ENCODE measurements around the gene JPH3. TPM values are rescaled to one million over a fixed set of nuclear protein-coding genes. Genes with fewer than 3 reads are reported as not detected.

Gene JPH3
- total RNA-seq, 1 experiment from 2014 or later, result 39.0 TPM

DNA sequence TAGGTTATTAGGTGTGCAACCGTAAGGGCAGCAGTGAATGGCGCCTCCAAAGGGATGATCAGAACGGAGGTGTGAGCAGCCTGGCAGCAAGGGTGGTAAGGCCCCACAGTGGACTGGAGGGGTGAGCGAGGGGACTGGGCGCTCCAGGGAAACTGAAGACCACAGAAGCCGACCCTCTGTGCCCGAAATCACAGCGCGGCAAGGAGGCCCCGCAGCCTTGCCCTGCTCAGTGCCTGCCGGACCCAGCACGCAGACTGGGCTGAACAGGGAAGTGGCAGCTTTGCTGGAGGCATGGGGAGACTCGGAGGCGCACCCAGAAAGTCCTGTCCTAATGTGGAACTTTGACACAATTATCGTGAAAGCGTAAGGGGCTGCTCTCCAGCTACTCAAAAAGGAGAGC is 125.0 kb downstream of the JPH3 start:
- CTCF ChIA-PET, result interaction anchor here (0.8 kb wide), 1 partner anchor 25 kb away, joined by 3 read pairs; no protein-coding TSS in a partner anchor
- Mint-ChIP-seq H3K9me3 (no peaks in the 10 kb centered on the region), H3K27me3 (ENCODE audit: low read depth) (no peaks in the 10 kb centered on the region), H3K27ac (0 out of 2 replicates have a peak overlapping the region, but pooled peaks have one; percentile 34), H3K36me3 (peaks cover 48% of the 10 kb centered on the region), H3K4me1 (no peaks in the 10 kb centered on the region), H3K4me3 (no peak overlapping the region)
- DNase-seq (ENCODE audit: low spot score), result no peak
- TF ChIP-seq SMAD3 (CRISPR knock-in tag; IDR thresholded peaks at IDR 0.05; ENCODE audit: borderline replicate concordance), result no peak
- TF ChIP-seq, protein P1, sequence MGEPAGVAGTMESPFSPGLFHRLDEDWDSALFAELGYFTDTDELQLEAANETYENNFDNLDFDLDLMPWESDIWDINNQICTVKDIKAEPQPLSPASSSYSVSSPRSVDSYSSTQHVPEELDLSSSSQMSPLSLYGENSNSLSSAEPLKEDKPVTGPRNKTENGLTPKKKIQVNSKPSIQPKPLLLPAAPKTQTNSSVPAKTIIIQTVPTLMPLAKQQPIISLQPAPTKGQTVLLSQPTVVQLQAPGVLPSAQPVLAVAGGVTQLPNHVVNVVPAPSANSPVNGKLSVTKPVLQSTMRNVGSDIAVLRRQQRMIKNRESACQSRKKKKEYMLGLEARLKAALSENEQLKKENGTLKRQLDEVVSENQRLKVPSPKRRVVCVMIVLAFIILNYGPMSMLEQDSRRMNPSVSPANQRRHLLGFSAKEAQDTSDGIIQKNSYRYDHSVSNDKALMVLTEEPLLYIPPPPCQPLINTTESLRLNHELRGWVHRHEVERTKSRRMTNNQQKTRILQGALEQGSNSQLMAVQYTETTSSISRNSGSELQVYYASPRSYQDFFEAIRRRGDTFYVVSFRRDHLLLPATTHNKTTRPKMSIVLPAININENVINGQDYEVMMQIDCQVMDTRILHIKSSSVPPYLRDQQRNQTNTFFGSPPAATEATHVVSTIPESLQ (CRISPR knock-in tag; IDR thresholded peaks at IDR 0.05), result no peak
- ATAC-seq, result no peak
- POLR2A ChIA-PET, result no interaction called here

DNA sequence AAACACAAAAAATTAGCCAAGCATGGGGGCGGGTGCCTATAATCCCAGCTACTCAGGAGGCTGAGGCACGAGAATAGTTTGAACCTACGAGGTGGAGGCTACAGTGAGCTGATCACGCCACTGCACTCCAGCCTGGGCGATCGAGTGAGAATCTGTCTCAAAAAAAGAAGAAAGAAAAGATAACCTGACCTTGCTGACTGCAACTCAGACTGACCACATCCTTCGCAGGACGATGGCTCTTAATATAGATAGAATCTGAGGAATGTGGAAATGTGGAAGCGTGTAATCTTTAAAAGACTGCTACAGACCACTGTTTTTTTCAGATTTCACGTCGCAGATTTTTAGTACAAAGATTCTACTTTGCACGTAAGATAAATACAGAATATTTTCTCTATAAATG is 125.7 kb downstream of the JPH3 start:
- ATAC-seq, result no peak
- Mint-ChIP-seq H3K27me3 (ENCODE audit: low read depth) (no peaks in the 10 kb centered on the region), H3K27ac (no peak overlapping the region), H3K36me3 (peaks cover 45% of the 10 kb centered on the region), H3K9me3 (no peaks in the 10 kb centered on the region), H3K4me3 (no peak overlapping the region), H3K4me1 (no peaks in the 10 kb centered on the region)
- ChIA-PET CTCF (no interaction called here), POLR2A (no interaction called here)
- no peak for TF ChIP-seq CREM (CRISPR knock-in tag; IDR thresholded peaks at IDR 0.05)
- TF ChIP-seq JUN (CRISPR knock-in tag; IDR thresholded peaks at IDR 0.05), result no peak
- no peak for TF ChIP-seq ZNF416 (CRISPR knock-in tag; IDR thresholded peaks at IDR 0.05)
- TF ChIP-seq JAZF1 (CRISPR knock-in tag; IDR thresholded peaks at IDR 0.05), result no peak
- TF ChIP-seq FOXP1 (CRISPR knock-in tag; IDR thresholded peaks at IDR 0.05; ENCODE audit: borderline replicate concordance), result no peak
- TF ChIP-seq ZNF423 (CRISPR knock-in tag; IDR thresholded peaks at IDR 0.05), result no peak
- no peak for TF ChIP-seq CBFB (CRISPR knock-in tag; IDR thresholded peaks at IDR 0.05; ENCODE audit: low read depth)
- DNase-seq (ENCODE audit: low spot score), result no peak

DNA sequence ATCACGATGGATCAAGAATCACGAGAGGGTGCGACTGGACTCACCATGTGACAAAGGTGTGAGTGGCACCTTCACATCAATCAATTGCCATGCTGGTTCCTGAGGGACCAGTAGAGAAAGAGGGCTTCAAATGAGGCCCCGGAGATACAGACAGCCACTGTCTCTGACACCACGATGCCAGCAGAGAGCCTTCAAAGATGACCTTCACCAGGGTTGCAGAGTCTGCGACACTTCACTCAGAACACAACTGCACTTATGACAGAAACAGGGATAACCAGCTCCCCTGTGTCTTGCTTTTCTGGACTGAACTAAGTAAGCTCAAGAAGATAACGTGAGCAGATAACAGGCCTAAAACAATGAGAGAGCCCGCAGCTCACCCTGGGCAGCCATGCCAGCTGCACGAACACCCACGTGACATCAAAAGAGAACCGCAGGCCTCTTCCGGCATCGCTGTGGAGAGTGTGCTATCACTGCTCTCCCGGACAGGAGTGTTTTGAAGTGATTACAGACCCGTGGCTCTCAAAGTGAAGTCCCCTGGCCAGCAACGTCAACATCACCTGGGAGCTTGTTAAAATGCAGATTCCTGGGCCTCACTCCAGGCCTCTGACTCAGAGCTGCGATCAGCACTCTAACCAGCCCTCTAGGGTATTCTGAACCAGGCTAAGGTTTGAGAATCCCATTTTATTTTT is 127.1 kb downstream of the JPH3 start:
- no peaks in the 10 kb centered on the region for H3K9me3 Mint-ChIP-seq
- ChIA-PET POLR2A (no interaction called here), CTCF (no interaction called here)
- H3K27ac Mint-ChIP-seq, result no peak overlapping the region
- H3K4me1 Mint-ChIP-seq, result no peaks in the 10 kb centered on the region
- H3K36me3 Mint-ChIP-seq, result peaks cover 40% of the 10 kb centered on the region
- no peak for DNase-seq (ENCODE audit: low spot score)
- no peaks in the 10 kb centered on the region for H3K27me3 Mint-ChIP-seq (ENCODE audit: low read depth)
- H3K4me3 Mint-ChIP-seq, result no peak overlapping the region
- no peak for ATAC-seq
- TF ChIP-seq, protein P2, sequence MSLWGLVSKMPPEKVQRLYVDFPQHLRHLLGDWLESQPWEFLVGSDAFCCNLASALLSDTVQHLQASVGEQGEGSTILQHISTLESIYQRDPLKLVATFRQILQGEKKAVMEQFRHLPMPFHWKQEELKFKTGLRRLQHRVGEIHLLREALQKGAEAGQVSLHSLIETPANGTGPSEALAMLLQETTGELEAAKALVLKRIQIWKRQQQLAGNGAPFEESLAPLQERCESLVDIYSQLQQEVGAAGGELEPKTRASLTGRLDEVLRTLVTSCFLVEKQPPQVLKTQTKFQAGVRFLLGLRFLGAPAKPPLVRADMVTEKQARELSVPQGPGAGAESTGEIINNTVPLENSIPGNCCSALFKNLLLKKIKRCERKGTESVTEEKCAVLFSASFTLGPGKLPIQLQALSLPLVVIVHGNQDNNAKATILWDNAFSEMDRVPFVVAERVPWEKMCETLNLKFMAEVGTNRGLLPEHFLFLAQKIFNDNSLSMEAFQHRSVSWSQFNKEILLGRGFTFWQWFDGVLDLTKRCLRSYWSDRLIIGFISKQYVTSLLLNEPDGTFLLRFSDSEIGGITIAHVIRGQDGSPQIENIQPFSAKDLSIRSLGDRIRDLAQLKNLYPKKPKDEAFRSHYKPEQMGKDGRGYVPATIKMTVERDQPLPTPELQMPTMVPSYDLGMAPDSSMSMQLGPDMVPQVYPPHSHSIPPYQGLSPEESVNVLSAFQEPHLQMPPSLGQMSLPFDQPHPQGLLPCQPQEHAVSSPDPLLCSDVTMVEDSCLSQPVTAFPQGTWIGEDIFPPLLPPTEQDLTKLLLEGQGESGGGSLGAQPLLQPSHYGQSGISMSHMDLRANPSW (CRISPR knock-in tag; conservative IDR thresholded peaks at IDR 0.05; ENCODE audit: low read depth), result no peak
- TF ChIP-seq, protein P3, sequence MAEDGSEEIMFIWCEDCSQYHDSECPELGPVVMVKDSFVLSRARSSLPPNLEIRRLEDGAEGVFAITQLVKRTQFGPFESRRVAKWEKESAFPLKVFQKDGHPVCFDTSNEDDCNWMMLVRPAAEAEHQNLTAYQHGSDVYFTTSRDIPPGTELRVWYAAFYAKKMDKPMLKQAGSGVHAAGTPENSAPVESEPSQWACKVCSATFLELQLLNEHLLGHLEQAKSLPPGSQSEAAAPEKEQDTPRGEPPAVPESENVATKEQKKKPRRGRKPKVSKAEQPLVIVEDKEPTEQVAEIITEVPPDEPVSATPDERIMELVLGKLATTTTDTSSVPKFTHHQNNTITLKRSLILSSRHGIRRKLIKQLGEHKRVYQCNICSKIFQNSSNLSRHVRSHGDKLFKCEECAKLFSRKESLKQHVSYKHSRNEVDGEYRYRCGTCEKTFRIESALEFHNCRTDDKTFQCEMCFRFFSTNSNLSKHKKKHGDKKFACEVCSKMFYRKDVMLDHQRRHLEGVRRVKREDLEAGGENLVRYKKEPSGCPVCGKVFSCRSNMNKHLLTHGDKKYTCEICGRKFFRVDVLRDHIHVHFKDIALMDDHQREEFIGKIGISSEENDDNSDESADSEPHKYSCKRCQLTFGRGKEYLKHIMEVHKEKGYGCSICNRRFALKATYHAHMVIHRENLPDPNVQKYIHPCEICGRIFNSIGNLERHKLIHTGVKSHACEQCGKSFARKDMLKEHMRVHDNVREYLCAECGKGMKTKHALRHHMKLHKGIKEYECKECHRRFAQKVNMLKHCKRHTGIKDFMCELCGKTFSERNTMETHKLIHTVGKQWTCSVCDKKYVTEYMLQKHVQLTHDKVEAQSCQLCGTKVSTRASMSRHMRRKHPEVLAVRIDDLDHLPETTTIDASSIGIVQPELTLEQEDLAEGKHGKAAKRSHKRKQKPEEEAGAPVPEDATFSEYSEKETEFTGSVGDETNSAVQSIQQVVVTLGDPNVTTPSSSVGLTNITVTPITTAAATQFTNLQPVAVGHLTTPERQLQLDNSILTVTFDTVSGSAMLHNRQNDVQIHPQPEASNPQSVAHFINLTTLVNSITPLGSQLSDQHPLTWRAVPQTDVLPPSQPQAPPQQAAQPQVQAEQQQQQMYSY (CRISPR knock-in tag; IDR thresholded peaks at IDR 0.05), result no peak
- TF ChIP-seq, protein P4, sequence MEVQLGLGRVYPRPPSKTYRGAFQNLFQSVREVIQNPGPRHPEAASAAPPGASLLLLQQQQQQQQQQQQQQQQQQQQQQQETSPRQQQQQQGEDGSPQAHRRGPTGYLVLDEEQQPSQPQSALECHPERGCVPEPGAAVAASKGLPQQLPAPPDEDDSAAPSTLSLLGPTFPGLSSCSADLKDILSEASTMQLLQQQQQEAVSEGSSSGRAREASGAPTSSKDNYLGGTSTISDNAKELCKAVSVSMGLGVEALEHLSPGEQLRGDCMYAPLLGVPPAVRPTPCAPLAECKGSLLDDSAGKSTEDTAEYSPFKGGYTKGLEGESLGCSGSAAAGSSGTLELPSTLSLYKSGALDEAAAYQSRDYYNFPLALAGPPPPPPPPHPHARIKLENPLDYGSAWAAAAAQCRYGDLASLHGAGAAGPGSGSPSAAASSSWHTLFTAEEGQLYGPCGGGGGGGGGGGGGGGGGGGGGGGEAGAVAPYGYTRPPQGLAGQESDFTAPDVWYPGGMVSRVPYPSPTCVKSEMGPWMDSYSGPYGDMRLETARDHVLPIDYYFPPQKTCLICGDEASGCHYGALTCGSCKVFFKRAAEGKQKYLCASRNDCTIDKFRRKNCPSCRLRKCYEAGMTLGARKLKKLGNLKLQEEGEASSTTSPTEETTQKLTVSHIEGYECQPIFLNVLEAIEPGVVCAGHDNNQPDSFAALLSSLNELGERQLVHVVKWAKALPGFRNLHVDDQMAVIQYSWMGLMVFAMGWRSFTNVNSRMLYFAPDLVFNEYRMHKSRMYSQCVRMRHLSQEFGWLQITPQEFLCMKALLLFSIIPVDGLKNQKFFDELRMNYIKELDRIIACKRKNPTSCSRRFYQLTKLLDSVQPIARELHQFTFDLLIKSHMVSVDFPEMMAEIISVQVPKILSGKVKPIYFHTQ (CRISPR knock-in tag; IDR thresholded peaks at IDR 0.05), result no peak
- no peak for TF ChIP-seq ZNF219 (CRISPR knock-in tag; IDR thresholded peaks at IDR 0.05; ENCODE audit: borderline replicate concordance)
- TF ChIP-seq NFYB (CRISPR knock-in tag; conservative IDR thresholded peaks at IDR 0.05; ENCODE audit: low read depth), result no peak
- TF ChIP-seq SMAD3 (CRISPR knock-in tag; IDR thresholded peaks at IDR 0.05; ENCODE audit: borderline replicate concordance), result no peak
- TF ChIP-seq TEAD1 (CRISPR knock-in tag; IDR thresholded peaks at IDR 0.05), result no peak
- TF ChIP-seq, protein P5, sequence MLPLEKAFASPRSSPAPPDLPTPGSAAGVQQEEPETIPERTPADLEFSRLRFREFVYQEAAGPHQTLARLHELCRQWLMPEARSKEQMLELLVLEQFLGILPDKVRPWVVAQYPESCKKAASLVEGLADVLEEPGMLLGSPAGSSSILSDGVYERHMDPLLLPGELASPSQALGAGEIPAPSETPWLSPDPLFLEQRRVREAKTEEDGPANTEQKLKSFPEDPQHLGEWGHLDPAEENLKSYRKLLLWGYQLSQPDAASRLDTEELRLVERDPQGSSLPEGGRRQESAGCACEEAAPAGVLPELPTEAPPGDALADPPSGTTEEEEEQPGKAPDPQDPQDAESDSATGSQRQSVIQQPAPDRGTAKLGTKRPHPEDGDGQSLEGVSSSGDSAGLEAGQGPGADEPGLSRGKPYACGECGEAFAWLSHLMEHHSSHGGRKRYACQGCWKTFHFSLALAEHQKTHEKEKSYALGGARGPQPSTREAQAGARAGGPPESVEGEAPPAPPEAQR (CRISPR knock-in tag; IDR thresholded peaks at IDR 0.05), result no peak
- no peak for TF ChIP-seq ZNF671 (CRISPR knock-in tag; IDR thresholded peaks at IDR 0.05)
- no peak for TF ChIP-seq FOXJ3 (CRISPR knock-in tag; IDR thresholded peaks at IDR 0.05; ENCODE audit: borderline replicate concordance)
